HG03039 (cell line): Measurements from ENCODE around the gene FKBP2.

ENCODE experiments used
- ATAC-seq: cut with Tn5 transposase; IDR thresholded peaks from one replicate; pipeline ENCODE4 v1.9.1; 2021; ENCODE audit warnings: mild to moderate bottlenecking, moderate library complexity; ENCODE audit not compliant: unreplicated experiment

The FKBP2 gene

DNA sequence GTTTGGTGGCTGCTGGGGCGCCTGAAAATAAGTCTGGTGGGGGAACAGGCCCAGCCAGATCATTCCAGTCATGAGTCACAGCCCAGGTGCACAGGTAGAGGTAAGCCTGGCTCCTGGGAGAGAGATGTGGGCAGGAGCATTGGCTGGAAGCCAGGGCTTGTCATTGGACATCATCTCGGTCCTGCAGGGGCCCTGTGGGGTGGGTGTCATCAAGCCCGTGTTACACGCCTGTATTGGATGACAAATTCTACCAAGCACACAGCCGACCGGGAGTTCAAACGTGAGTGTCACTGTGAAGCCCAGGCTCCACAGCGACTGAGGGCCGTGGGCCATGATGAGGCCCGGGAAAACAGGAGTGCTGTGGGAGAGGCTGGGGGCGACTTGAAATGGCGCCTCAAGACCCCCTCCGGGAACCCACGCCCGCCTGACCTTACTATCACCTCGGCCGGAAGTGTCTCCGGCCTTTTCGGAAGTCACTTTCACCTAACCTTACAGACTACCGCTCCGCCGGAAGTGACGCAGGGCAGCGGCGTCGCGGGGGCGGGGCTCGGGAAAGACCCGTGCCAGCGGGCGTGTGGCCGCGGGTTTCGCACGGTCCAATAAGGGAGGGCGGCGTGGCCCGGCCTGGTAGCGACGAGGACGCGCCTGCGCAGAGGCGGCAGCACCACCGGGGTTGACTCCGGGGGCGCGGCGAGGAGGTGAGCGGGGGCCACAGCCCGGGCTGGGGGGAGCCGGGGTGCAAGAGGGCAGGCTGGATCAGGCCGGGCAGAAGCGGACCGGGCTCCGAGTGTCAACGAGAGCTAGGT, at the start of gene FKBP2:
TSS of gene FKBP2 (plus strand) at position 661 of the 806 bp plus-strand sequence. CDS start 1,293 bp downstream, outside the sequence.
- peak; percentile 42 for ATAC-seq

DNA sequence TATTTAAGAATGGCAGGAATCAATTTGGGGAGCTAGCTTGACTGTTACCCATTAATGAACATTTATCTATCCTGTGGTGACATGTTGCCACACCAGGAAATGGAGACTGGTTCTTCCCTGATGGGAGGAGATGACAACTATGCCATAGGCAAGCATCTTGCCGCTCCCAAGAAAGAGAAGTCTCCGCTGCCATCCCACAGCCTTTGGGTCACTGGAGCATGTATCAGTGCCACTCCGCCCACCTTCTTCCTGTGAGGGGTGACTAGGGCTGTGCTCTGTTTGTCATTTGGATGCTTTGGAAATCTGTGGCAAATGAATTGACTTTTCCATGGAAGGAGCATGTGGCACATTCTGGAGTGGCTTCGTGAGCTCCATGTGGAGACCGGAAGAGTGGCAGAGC, 48.5 kb upstream of the FKBP2 start:
- no peak for ATAC-seq

DNA sequence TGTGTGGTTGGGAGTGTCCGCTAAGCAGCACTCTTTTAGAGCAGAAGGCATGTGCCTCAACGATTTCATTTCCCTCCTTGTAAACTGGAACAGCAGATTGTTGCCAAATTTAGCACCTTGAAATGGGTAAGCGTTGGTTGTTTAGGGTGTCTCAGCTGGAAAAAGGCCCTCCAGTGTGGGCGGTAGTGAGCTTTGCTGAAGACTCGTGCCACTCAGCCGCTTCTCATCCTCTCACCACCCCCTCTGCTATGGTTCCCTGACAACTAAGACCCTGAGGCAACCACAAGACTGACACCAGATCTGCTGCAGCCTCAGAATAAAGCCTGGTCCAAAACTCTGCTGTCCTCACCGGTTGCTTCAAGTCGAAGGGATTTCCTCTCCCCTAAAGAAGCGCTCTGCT, 44.3 kb upstream of the FKBP2 start:
- no peak for ATAC-seq

DNA sequence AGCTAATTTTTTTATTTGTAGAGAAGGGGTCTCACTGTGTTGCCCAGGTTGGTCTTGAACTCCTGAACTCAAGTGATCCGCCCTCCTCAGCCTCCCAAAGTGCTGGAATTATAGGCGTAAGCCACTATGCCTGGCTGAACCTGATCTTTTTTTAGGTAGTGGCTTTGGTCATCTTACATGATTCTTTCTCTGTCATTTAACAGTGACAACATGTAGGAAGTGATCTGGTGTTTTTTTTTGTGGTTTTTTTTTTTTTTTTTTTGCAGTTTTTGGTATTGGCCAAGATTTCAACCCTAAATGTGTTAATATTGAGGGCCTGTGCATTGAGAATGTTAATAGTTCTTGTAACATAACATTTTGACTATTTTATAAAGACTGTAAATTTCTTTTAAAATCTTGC, 42.4 kb upstream of the FKBP2 start:
- ATAC-seq: no peak

DNA sequence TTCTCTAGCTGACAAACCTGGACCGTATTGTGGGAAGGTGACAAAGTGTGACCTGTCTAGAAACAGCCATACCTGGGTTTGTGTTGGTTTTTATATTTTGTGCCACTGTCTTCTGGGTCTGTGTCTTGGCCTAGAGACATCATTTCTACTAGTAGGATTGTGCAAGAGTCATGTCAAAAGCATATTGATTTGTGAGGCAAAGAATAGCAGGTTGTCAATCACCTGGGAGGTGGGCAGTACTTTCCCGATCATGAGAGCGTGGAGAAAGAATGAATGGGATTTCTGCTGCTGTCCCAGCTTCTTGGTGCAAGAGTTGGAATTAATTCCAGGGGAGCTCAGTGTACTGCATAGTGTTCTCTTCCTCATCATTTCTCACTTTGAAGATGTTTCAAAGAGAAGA, 39.4 kb upstream of the FKBP2 start:
- ATAC-seq: no peak

DNA sequence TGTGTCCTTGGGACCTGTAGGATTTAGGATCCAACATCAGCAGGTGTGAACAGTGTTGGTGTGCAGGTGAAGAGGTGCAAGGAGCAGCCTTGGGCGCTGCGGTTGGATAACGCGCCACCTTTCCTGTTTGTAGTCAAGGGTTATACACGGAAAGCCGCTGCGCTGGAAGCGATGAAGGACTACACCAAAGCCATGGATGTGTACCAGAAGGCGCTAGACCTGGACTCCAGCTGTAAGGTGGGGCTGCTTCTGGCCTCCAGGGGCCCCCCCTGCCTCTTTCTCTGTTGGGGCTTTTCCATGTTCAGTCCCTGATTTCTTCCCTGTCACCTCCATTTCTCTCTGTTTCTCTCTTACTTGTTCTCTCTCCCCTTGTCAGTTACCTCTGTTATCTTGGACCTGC, 37.9 kb upstream of the FKBP2 start:
- ATAC-seq: no peak

DNA sequence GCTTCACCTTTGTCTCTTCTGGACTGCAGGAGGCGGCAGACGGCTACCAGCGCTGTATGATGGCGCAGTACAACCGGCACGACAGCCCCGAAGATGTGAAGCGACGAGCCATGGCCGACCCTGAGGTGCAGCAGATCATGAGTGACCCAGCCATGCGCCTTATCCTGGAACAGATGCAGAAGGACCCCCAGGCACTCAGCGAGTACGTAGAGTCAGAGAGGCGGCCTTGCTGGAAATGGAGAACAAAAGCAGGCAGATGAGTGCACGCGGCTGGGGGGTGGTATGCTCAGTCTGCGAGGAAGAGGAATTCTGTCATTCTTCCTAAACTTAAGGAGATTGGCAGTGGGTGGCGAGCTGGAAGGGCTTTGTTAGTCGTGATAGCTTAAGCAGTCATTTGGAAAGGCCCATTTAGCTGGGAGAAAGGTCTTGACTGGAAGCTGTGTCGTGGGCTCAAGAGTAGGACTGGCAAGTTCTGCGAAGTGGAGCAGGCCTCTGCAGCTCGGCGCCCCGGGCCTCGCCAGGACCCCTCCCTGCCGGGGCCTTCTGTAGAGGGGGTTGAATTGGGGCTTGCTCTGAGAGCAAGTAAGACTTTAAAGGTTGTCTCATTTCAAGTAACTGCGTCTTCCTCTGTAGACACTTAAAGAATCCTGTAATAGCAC, 37.3 kb upstream of the FKBP2 start:
- ATAC-seq: no peak

DNA sequence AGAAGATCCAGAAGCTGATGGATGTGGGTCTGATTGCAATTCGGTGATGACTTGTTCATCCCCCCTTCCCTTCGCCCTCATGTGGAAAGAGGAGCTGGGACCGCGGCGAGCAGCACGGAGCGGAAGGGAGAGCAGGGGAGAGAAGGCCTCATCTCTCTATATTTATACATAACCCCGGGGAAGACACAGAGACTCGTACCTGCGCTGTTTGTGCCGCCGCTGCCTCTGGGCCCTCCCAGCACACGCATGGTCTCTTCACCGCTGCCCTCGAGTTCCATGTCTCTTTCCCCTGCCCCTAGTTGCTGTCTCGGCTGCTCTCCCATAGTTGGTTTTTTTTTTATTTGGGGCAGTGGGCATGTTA, 36.8 kb upstream of the FKBP2 start:
- ATAC-seq: no peak

DNA sequence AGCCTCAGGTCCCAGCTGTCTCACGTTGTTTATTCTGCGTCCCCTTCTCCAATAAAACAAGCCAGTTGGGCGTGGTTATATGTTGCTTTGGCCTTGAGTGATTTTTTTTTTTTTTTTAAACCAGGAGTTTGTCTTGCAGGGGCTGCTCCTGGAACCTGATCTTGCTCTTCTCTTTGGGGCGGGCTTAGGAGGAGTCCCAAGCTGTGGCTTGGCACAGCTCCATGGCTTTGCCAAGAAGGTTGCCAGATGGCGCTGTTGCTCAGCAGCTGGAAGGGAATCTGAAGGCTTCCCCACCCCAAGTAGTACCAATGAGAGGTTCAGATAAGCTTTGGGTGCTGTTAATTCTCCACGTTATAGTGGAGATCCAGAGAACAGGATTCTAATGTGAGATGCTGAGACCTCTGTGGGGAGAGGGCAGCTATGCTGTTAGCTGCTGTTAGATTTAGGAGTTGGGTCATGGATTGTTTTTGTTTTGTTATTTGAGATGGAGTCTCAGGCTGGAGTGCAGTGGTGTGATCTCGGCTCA, 36.4 kb upstream of the FKBP2 start:
- no peak for ATAC-seq

DNA sequence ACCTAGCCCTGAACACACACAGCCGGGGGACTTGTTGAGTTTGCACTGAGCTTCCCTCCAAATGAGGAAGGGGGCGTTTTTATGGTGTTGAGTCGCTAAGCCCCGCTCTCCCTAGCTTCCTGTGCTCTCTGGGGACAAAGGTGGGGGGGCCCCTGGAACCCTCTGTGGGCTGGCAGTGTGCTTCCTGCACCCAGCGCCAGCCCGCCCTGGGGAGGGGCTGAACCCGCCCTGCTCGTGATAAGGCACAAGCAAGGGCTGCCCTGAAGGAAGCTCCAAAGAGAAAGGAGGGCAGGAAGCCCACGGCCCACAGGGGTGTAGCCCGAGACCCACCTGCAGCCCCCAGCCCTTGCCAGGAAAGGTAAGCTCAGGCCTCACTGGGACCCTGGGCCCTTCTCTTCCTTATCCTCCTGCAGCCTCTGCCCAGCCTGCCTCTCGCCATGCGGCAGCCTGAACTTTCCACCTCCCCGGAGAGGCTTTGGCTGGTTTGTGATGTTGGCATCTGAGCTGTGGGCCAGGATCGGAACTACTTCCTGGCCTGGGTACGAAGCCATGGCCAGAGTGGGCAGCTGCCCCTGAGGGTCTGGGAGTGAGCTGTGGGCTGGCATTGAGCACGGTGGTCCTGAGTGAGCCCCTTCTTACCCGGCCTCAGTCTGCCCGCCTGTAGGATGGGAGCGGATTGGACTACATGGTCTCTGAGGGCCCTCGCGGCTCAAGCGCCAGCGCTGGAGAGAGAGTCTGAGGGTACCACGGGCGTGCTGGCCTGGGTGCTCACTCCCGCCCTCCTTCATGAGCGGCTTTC, 34.2 kb upstream of the FKBP2 start, which contains the start of gene FERMT3:
TSS of gene FERMT3 (plus strand) at position 265 of the 799 bp plus-strand sequence. CDS start 644 bp downstream, outside the sequence.
- ATAC-seq: no peak

DNA sequence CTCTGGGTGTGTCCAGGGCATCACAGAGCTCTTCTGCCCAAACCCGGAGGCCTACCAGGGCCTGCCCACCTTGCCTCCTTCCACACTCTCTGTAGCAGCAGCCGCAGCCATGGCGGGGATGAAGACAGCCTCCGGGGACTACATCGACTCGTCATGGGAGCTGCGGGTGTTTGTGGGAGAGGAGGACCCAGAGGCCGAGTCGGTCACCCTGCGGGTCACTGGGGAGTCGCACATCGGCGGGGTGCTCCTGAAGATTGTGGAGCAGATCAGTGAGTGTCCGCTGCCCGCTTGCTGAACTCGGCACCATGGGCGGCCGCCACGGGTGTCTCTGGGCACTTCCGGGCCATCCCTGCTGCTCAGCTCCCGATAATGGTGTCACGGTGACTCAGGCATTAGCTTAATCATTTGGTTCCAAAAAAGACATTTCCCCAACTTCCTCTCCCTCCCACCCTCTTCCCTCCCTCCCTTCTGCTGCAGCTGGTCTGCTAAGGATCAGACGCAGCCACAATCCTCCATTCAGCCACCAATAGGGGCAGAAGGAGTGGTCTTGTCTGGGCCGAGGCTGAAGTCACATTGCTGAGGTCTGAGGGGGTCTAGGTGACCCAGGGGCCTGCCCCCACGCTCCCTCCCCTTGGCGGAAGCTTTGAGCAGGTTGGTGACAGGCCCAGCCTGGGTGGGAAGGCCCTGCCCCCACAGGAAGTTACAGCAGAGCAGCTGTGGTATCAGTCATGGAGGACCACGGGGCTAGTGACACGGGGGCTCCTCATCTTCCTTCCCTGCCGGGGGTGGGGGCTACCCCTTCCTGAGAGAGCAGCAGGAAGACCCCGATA, 33.4 kb upstream of the FKBP2 start:
- ATAC-seq: no peak

DNA sequence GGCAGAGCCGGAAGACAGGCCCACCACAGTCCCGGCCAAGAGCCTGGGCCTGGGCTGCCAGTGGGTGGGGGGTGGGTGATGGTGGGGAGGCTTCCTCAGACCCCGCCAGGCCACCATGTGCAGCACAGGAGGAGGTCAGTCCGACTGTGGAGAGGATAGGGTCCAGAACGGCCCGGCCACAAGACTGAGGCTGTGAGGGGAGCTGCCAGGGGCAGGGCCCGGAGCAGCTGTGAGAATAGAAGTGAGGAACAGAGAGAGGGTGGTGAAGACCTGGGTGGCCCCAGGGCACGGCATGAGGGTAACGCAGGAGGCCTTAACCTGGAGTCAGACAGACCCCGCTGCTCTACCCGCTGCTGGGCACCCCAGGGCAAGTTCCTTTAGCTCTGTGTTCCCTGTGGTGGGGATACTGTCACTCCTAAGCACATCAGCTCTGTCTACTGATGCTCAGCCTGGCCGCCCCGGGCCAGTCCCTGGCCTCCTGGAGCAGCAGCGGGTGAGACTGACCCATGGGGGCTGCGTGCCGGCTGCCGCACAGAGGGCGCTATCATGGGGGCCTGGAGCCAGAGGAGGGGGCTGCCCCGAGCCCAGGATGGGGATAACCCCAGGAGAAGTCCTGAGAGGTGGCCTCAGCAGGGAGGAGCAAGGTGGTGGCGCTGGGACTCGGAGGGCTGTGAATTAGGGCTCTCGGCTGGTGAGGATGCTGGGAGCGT, 32.7 kb upstream of the FKBP2 start:
- ATAC-seq: no peak

DNA sequence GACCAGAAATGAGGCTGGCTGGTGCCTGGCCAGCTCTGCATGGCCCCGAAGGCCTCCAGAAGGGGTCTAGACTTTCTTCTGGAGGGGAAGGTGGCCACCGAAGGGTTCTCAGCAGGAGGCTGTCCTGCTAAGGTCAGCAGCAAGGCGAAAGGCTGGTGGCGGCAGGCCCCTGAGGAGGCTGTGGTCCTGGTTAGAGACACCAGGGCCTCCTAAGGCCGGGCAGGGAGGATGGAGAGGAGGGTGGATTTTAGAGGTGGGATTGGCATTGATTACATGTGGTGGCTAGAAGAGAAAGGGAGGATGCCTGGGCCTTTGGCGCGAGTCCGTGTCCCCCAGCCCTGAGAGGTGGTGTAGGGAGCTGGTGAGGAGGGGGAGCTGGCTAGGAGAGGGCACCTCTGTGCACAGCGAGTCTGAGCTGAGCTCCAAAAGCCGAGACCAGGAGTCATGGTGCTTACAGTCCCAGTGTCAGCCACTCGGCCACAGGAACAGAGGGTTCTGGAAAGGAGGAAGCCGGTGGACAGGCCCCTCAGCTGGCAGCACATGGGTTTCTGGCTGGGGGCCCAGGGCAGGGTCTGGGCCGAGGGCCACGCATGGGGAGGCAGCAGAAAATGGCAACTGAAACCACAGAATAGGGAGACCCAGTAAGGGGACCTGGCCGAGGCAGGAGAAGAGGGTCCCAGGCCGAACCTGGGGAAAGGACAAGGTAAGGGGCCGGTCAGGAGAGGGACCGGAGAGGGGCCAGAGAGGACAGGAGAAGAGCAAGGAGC, 31.9 kb upstream of the FKBP2 start:
- ATAC-seq: no peak

DNA sequence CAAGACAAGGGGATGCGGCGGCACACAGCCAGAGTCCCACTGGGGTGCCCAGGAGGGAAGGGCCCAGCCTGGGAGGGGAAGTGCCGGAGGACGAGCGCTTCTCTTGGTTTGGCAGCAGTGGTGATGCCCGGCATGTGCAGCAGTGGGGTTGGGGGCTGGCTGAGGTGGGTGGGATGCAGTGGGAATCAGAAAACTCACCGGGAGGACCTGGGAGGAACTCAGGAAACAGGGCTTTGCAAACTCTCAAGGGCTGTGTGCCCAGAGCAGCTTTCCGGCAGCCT, 31.4 kb upstream of the FKBP2 start:
- ATAC-seq: no peak

DNA sequence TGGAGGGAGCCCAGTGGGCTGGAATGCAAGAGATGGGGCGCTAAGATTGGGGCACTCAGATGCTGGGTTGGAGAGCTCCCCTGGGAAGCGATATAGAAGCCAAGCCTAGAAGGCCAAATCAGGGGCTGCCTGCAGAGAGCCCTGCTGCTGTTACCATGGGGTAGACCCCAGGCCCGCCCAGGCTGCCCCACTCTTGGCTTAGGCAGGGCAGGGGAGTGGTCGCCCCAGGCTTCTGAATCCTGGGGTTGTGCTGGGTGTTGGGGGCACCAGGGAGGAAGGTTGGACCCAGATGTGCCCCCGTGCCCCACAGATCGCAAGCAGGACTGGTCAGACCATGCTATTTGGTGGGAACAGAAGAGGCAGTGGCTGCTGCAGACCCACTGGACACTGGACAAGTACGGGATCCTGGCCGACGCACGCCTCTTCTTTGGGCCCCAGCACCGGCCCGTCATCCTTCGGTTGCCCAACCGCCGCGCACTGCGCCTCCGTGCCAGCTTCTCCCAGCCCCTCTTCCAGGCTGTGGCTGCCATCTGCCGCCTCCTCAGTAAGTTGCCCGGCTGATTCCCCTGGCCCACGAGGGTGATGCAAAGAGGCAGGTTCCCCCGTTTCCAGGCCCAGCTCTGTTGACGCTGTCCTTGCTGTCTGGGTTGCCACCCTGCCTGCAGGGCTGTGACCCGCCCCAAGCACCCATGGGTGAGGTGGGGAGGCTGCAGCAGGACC, 30.4 kb upstream of the FKBP2 start:
- no peak for ATAC-seq

DNA sequence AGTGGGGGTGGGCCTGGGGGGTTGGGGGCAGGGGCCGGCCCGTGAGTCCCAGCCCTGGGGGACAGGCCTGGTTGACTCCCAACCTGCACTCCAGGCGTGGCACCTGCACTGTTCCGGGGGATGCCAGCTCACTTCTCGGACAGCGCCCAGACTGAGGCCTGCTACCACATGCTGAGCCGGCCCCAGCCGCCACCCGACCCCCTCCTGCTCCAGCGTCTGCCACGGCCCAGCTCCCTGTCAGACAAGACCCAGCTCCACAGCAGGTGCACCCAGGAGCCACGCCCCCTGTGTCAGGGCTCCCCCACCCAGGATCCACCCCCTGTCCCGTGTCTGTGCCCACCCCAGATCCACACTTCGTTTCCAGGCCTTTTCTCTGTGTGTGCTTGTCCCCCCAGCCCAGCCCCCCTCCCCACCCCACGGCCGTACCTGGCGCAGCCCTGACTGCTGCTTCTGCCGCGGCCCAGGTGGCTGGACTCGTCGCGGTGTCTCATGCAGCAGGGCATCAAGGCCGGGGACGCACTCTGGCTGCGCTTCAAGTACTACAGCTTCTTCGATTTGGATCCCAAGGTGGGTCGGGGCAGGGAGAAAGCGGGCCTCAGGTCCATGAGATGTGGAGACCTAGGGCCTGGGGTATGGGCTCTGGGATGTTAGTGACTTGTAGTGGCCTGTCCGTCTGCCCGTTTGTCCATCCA, 29.6 kb upstream of the FKBP2 start:
- no peak for ATAC-seq

DNA sequence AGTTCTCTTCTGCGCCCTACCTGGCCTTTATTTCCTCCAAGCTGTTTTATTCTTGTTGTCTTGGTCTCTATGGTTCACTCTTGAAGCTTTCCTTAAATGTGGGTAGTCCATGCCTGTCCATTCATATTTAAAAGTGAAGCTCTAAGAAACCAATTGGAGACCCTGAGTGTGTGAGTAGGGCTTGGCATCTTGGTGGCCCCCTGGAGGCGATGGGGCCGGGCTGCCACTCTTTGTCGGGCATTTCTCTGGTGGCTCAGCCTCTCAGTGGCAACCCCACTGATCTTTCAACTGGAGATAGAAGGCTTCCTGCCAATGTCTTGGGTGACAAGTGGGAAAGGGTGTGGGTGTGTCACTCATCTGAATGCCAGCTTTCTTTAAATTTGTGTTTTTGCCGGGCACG, 24.0 kb upstream of the FKBP2 start:
- no peak for ATAC-seq
